ENCODE data around the gene PRKN.

GRCh38 chr6:162526960-162527359, 200.6 kb downstream of the PRKN start:
- TF ChIP-seq REST (IDR thresholded peaks at IDR 0.05; ENCODE audit: borderline replicate concordance) (no peak), REST (CRISPR knock-in tag; IDR thresholded peaks at IDR 0.05; ENCODE audit: low read depth) (no peak), CEBPB (tag; IDR thresholded peaks at IDR 0.05) (no peak), ZC3H11A (IDR thresholded peaks at IDR 0.05; ENCODE audit: low read depth, low read length) (no peak), NFE2L1 (tag; IDR thresholded peaks at IDR 0.05; ENCODE audit: borderline replicate concordance, low read depth) (no peak), EZH2 (IDR thresholded peaks at IDR 0.05; ENCODE audit: borderline replicate concordance, low read depth, low read length) (no peak), POLR3A (IDR thresholded peaks at IDR 0.05; ENCODE audit: borderline replicate concordance, extremely low read depth, insufficient read depth, insufficient read length) (no peak)
- TF ChIP-seq, protein P1, sequence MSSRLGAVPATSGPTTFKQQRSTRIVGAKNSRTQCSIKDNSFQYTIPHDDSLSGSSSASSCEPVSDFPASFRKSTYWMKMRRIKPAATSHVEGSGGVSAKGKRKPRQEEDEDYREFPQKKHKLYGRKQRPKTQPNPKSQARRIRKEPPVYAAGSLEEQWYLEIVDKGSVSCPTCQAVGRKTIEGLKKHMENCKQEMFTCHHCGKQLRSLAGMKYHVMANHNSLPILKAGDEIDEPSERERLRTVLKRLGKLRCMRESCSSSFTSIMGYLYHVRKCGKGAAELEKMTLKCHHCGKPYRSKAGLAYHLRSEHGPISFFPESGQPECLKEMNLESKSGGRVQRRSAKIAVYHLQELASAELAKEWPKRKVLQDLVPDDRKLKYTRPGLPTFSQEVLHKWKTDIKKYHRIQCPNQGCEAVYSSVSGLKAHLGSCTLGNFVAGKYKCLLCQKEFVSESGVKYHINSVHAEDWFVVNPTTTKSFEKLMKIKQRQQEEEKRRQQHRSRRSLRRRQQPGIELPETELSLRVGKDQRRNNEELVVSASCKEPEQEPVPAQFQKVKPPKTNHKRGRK (tag; IDR thresholded peaks at IDR 0.05) = no peak
